Measurements from ENCODE around the gene HIRIP3.

- TF ChIP-seq CTCF (IDR thresholded peaks at IDR 0.05; ENCODE audit: insufficient read depth, low read length) (no peak), GABPA (IDR thresholded peaks at IDR 0.05; ENCODE audit: low read depth) (no peak)
Measured at GRCh38 chr16:30040221-30040620, 44.8 kb upstream of the HIRIP3 start.
